Right lobe of liver (tissue), 6 donors: Measurements from ENCODE around the gene HES4. TPM values are rescaled to one million over a fixed set of nuclear protein-coding genes. Genes with fewer than 3 reads are reported as not detected.

ENCODE experiments used
- ATAC-seq, 4 donors: fragments of 200-7000 bp; cut with Tn5 transposase; one replicate each; pipeline ENCODE4 v1.9.1; 2020; ENCODE audit warnings: mild to moderate bottlenecking in 4 of 4, moderate library complexity in 4 of 4
- DNase-seq, 3 donors: peaks; one replicate each; pipeline ENCODE4 v3.0.0-alpha.2; 2020
- H3K27ac ChIP-seq, 3 donors: fragments of 200-600 bp; one replicate each; pipeline ENCODE4 v1.8.0; 2022
- H3K27me3 ChIP-seq, 2 donors: fragments of 200-600 bp; one replicate each; pipeline ENCODE4 v1.8.0; 2022
- H3K36me3 ChIP-seq, 4 donors: fragments of 200-600 bp; sonication (generic) in 1 of 4; one replicate each; pipeline versions ENCODE4 v1.5.1 to v1.8.0; 2017 to 2022; ENCODE audit warnings: control low read depth in 1 of 4
- H3K4me1 ChIP-seq, 4 donors: fragments of 200-600 bp; sonication (generic) in 1 of 4; one replicate each; pipeline versions ENCODE4 v1.5.1 to v1.8.0; 2017 to 2022; ENCODE audit warnings: control low read depth in 1 of 4
- H3K4me3 ChIP-seq, 3 donors: fragments of 200-600 bp; one replicate each; pipeline ENCODE4 v1.8.0; 2022
- H3K9me3 ChIP-seq, 4 donors: fragments of 200-600 bp; sonication (generic) in 1 of 4; one replicate each; pipeline versions ENCODE4 v1.5.1 to v1.8.0; 2017 to 2022; ENCODE audit warnings: control low read depth in 1 of 4
- CTCF ChIP-seq, 4 donors: fragments of 200-600 bp in 3 of 4; fragments of 450-650 bp in 1 of 4; IDR thresholded peaks; one replicate each; pipeline versions ENCODE4 v1.5.1 to v1.8.0; 2016 to 2022; ENCODE audit warnings: antibody characterized with exemption in 4 of 4, mild to moderate bottlenecking in 2 of 4
- POLR2A ChIP-seq: fragments of 450-650 bp; IDR thresholded peaks from one replicate; pipeline ENCODE4 v1.6.1; 2017; ENCODE audit warnings: antibody characterized with exemption, mild to moderate bottlenecking
- WGBS: methylation state at CpG from one replicate; pipeline ENCODE4 v1.1.6; 2018; ENCODE audit warnings: low coverage, low lambda C conversion rate; ENCODE audit not compliant: insufficient coverage; ENCODE audit errors: missing lambda C conversion rate; 5-methylcytosine and 5-hydroxymethylcytosine counted together
- intact Hi-C, 2 donors: fragments of 100-400 bp; cut with DNase I; formaldehyde crosslinking; loops; one replicate each; pipeline versions ENCODE4 v1.11.2 to v1.14.1; 2022
- total RNA-seq, 6 experiments: library from RNA; depleted of rRNA in 2 of 6; stranded (reverse); fragments of >200 nt in 2 of 6; fragmentation: NEBNext Ultra II Directional in 3 of 6; extraction: Animal tissue kit (Norgen Biotek cat#: 25700) in 3 of 6; gene quantifications; one replicate each; pipeline versions ENCODE4 v1.1.0 to v1.2.4, GENCODE V29; 2016 to 2023
- donor health status: DM: no; HTN: yes; CAD: no.
- donor health status: DM: no; HTN: no; CAD: no.
- donor health status: DM: no; HTN: no; CAD: no.
- donor health status: DM: no; HTN: yes; CAD: no.
- donor health status: DM: no; HTN: yes; CAD: no.

Gene HES4
- total RNA-seq, 6 experiments from 2014 or later = 1.6 to 21.5 (median 5.2) TPM

- Histone ChIP-seq H3K9me3 (no peaks in the 10 kb centered on the region), H3K27ac (peak overlapping the region; percentile 1 to 82 (median 78)), H3K36me3 (no peaks in the 10 kb centered on the region), H3K27me3 (no peaks in the 10 kb centered on the region), H3K4me3 (peak overlapping the region in 2 of 3 donors; percentile 45 to 48), H3K4me1 (peaks cover 0 to 41% (median 8%) of the 10 kb centered on the region in 4 donors)
- DNase-seq (peak; percentile 69 to 80 (median 69)), ATAC-seq (peak; percentile 34 to 60 (median 44))
- 25% methylated on average over 13 of the region's 21 CpGs for WGBS
- TF ChIP-seq CTCF (IDR thresholded peaks at IDR 0.05) = no peak
- peak; percentile 60 for TF ChIP-seq POLR2A
- intact Hi-C loops = no loop called here
Observed at GRCh38 chr1:1004780-1005697, 5.1 kb upstream of the HES4 start.

DNA sequence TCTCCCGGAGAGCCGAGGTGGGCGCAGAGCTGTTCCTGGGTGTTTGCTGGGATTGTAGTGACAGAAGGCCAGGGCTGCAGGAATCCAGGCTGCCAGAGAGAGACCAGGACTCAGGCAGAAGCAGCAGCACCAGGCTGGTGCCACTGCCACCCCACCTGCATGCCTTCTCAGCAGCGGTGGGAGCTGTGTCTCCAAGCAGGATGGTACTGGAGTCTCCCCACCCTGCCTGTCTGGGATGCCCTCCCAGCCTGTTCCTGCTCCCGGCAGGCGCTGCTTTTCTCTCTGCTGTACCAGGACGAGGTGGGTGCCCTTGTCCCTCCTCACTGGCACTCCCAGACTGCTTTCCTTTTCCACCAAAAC is 4.5 kb upstream of the HES4 start:
- Histone ChIP-seq H3K4me3 (no peak overlapping the region), H3K36me3 (no peaks in the 10 kb centered on the region), H3K4me1 (peaks cover 0 to 48% (median 8%) of the 10 kb centered on the region in 4 donors), H3K9me3 (no peaks in the 10 kb centered on the region), H3K27me3 (no peaks in the 10 kb centered on the region), H3K27ac (no peak overlapping the region)
- intact Hi-C loops = no loop called here
- no peak for ATAC-seq
- 0% methylated on average over 1 of the region's 7 CpGs for WGBS
- TF ChIP-seq CTCF (IDR thresholded peaks at IDR 0.05) = no peak
- no peak for TF ChIP-seq POLR2A
- no peak for DNase-seq

DNA sequence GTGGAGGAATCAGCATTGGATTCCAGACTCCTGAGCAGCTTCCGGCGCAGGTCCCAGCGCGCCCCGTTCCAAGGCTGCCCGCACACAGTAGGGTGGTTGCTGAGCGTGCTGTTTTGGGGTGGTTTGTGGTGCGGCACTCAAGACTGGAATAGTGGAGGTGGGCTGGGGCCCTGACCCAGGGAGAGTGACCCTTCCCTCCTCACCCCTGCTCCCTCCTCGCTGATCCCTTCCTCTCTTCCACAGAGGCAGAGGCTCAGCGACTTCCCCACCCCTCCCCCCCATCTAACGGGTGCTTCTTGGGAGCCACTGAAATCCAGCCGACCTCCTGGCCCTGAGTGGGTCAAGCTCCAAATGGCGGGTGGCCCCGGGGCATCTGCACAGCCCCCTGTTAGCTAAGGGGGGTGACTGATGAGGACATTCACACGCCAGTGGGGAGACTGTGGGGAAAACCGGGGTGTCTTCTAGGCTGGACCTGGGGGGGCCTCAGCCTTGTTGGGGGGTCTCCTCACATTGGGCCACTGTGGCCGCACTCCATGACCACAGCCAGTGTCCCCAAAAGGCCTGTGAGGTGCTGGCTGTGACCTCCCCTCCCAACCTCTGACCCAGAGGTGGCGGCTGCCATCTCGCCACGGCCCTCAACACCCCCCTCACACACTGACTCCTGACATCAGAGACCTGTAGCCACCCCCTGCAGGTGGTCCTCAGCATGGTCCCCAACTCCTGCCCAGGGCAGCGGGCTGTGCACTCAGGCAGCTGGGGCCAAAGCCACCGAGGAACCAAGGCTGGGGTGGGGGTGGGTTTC is 3.9 kb upstream of the HES4 start:
- H3K36me3 ChIP-seq = no peaks in the 10 kb centered on the region
- H3K4me1 ChIP-seq = peaks cover 0 to 53% (median 8%) of the 10 kb centered on the region in 4 donors
- H3K9me3 ChIP-seq = no peaks in the 10 kb centered on the region
- WGBS = 59% methylated on average over 4 of the region's 22 CpGs
- no peak overlapping the region for H3K4me3 ChIP-seq
- intact Hi-C loops = no loop called here
- no peaks in the 10 kb centered on the region for H3K27me3 ChIP-seq
- ATAC-seq (no peak), DNase-seq (no peak)
- TF ChIP-seq CTCF (IDR thresholded peaks at IDR 0.05) (no peak), POLR2A (no peak)
- no peak overlapping the region for H3K27ac ChIP-seq

DNA sequence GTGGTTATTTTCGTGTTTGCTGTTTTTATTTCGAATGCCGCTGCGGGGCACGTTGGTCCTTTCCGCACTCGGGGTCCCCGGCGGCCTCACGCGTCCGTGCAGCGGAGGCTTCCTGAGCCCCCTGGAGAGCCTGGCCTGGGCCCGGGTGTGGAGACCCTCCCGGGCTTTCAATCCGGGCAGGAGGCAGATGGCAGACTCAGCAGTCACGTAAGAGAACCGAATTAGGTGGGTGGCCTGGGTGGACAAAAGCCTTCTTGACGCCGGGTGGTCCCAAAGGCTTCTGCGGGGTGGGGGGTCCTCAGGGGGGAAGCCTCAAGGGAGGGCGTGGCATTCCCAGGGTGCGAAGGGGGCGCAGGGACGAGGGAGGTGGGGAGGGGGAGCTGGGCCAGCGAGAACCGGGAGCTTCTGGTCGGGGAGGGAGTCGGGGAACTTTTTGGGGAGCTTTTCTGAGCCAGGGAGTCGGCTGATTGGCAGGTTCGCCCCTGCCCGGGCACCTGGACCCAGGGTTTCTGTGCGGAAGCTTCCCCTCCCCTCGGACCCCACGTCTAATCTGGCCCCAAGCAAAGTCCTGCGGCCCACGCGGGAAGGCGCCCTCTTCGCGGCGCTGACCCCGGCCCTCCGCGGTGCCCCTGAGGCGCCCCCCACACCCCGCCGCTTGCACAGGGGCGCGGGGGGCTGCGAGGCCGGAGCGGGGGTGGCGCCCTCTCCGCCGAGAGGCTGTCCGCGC is 1.3 kb upstream of the HES4 start:
- intact Hi-C loops = no loop called here

More for the DNA sequence above, 1.3 kb upstream of the HES4 start:
- H3K9me3 ChIP-seq = no peaks in the 10 kb centered on the region
- peaks cover 6 to 14% of the 10 kb centered on the region in 2 donors for H3K27me3 ChIP-seq
- H3K4me3 ChIP-seq = peak overlapping the region; percentile 50 to 67 (median 58)
- DNase-seq (peak in 2 of 3 donors; percentile 48 to 57), ATAC-seq (no peak)
- peak overlapping the region; percentile 76 to 92 (median 80) for H3K27ac ChIP-seq
- H3K4me1 ChIP-seq = peaks cover 0 to 51% (median 6%) of the 10 kb centered on the region in 4 donors
- H3K36me3 ChIP-seq = no peaks in the 10 kb centered on the region
- 1% methylated on average over 19 of the region's 58 CpGs for WGBS
- no peak for TF ChIP-seq POLR2A
- no peak for TF ChIP-seq CTCF (IDR thresholded peaks at IDR 0.05)
